Coronary artery (tissue), 2 donors: ENCODE data around the gene PCARE.

Experiments used
- DNase-seq: peaks from one replicate; pipeline ENCODE4 v3.0.0-alpha.2; 2017; ENCODE audit warnings: low spot score
- H3K27ac ChIP-seq, 2 donors: fragments of 200-600 bp; sonication (generic); one replicate each; pipeline ENCODE4 v1.5.1; 2016 to 2019
- H3K4me3 ChIP-seq: fragments of 200-600 bp; sonication (generic); 2 replicates; pipeline ENCODE4 v1.5.1; 2016; ENCODE audit warnings: mild to moderate bottlenecking, moderate library complexity
- TF ChIP-seq, protein P1 (sequence below): fragments of 200-600 bp; sonication (generic); IDR thresholded peaks from one replicate; pipeline ENCODE4 v1.5.1; 2019; ENCODE audit warnings: antibody characterized with exemption

Gene PCARE

DNA sequence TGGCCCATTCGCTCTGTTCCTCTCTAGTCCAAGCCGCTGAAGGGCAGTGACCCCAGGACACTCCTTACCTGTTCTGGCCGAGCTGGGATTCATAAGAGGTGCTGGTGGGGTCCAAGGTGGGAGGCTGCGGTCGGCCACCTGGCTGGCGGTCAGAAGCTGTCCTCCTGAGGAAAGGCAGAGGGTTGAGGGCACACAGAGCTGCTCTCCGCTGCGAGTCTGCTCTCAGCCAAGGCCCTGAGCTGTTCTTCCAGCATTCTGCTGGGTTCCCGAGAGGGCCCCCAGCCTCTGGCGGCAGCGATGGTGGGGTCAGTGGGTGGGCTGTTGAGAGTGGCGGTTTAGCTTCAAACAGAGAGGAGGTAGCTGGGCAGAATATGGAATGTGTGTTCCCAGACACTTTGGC is 3.8 kb downstream of the PCARE start:
- TF ChIP-seq, protein P1, sequence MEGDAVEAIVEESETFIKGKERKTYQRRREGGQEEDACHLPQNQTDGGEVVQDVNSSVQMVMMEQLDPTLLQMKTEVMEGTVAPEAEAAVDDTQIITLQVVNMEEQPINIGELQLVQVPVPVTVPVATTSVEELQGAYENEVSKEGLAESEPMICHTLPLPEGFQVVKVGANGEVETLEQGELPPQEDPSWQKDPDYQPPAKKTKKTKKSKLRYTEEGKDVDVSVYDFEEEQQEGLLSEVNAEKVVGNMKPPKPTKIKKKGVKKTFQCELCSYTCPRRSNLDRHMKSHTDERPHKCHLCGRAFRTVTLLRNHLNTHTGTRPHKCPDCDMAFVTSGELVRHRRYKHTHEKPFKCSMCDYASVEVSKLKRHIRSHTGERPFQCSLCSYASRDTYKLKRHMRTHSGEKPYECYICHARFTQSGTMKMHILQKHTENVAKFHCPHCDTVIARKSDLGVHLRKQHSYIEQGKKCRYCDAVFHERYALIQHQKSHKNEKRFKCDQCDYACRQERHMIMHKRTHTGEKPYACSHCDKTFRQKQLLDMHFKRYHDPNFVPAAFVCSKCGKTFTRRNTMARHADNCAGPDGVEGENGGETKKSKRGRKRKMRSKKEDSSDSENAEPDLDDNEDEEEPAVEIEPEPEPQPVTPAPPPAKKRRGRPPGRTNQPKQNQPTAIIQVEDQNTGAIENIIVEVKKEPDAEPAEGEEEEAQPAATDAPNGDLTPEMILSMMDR = no peak
- H3K4me3 ChIP-seq = no peak overlapping the region
- DNase-seq = no peak

DNA sequence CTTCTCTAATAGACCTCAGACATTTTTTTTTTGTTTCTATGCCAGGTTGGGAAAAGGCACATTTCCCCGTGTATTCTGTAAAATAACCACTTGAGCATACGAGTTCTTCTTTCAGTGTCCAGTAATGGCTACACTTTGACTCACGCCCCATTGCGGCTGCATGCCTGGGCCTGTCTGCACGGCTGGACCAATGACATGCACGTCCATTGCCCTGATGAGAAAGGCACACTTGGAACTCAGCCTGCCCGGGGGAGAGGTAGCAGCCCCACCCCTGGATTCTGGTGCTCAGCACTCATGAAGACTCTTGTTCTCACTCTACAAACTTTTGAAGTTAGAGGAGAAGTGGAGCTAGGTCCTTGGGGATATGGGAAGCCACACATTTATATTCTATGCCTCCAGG is 5.8 kb downstream of the PCARE start:
- no peak overlapping the region for H3K27ac ChIP-seq
- DNase-seq = no peak
- TF ChIP-seq, protein P1 = no peak
- H3K4me3 ChIP-seq = no peak overlapping the region

More for the DNA sequence above, 3.8 kb downstream of the PCARE start:
- H3K27ac ChIP-seq = no peak overlapping the region

DNA sequence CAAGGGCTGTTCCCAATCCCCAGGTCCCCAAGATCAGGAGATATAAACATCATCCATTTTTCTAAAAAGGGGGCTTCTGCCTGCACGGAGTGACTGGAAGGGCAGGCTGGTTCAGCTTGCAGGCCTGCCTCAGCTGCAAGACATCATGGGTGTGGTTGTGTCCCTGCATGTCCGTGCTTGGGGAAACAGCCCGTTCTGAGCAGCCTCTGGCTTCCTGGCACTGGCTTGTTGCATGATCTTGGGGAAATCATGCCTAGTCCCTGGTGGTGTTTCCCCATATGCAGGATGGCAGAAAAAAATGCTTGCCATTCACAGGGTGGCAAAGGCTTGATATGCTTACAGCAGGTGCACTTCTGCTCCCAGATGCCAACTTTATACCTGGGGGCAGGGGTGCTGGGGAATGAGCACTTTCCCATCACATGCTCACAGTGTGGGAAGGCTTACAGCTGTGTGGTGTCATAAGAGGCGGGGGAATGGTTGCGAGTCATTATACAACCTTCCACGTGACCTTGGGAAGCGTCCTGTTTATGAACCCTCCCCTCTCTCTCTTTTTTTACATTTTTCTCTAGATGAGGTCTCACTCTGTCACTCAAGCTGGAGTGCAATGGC is 7.2 kb downstream of the PCARE start:
- no peak overlapping the region for H3K4me3 ChIP-seq
- H3K27ac ChIP-seq = no peak overlapping the region
- TF ChIP-seq, protein P1 = no peak

DNA sequence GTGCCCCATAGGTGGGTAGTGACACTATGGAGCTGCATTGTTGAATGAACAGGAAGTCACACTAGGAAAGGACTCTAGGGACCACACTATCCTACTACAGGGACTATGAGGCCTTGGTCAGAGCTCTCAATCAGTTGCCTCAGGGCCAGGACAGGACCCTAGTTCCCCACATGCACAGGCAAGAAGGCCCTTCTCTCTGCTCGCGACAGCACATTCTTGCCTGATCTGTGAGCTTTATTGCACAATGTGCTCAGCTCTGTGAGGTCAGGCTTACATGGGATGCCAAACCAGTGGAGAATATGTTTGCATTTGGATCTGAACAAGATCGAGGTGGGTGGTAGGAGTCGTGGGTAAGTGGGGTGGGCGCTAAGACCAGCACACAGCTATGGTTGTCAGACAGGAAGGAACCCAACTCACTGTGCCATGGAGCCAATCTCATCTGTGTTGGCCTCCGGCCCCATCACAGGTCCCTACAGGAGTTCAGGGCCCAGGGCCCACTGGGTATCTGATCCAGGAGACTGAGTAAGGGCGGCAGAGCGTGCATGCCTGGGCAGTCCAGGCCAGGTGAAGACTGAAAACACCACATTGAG is 8.0 kb downstream of the PCARE start:
- TF ChIP-seq, protein P1 = no peak
- Histone ChIP-seq H3K4me3 (no peak overlapping the region), H3K27ac (peak overlapping the region in 1 of 2 donors; percentile 61)
- no peak for DNase-seq

More for the DNA sequence above, 7.2 kb downstream of the PCARE start:
- no peak for DNase-seq

DNA sequence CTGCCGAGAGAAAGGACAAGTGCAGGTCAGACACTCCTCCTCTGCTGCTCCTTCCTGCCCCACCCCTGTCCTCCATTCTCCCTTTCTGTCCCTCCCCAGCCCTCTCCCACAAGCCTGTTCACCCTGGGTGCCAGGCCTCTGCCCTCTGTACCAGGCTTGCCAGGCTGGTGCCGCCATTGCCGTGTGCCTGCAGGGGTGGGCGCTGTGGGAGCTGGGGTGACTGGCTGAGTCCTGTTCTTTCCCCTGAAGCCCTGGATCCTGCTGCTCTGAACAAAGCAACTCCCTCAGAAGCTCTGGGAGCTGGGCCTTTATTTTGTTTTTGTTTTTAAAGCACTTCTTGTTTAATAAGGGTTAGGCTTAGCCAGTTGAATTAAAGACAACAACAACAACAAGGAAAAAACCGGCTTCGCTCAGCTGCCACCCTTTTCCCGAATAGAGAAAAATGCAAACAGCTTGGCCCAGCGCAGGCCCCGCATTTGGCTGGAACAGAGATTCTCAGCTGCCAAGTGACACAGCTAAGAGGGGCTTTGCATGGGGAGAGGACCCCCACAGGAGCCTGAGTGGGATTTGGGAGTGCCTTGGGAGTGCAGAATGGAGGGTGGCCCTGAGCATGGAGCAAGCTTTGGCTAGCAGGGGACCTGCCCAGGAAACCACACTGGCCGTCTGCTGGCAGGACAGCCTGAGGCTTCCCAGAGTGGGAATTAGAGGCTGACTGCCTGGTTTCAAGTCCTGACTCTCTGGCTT is 9.1 kb downstream of the PCARE start:
- TF ChIP-seq, protein P1 = no peak
- Histone ChIP-seq H3K4me3 (no peak overlapping the region), H3K27ac (peak overlapping the region in 1 of 2 donors; percentile 78)
- DNase-seq = no peak

DNA sequence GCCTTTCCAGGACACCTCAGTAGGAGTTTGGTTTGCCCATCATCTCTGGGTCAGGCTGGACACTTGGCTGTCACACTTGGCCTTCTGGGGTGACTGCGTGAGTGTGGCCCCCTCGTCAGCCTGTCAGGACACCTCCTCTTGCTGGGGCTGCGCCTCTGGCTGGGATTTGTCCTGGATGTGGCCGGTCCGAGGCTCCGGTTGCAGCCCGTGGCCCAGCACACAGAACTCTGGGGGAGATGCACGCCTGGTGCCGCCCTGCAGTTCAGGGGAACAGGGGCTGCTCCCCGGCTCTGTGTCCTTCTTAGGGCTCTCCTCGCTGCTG is 9.6 kb downstream of the PCARE start:
- Histone ChIP-seq H3K4me3 (peak overlapping the region; percentile 16), H3K27ac (peak overlapping the region in 1 of 2 donors; percentile 78)
- DNase-seq = no peak
- TF ChIP-seq, protein P1 = no peak

DNA sequence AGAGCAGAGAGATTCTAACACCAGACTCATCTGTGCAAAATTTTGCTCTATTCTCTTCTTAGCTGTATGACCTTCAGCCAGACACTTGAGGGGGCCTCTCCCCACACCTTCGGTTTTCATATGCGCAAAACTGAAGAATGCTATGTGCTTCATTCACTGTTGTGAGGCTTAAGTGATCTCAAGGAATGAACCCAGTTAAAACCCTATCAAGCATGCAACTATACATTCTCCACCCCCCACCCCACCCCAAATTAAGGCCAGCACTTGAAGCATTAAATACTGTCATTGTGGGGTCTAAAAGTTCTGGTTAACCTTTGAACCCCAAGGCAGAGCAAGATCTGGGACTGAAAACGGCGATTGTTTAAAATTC is 10.0 kb downstream of the PCARE start:
- H3K27ac ChIP-seq = peak overlapping the region in 1 of 2 donors; percentile 78
- peak overlapping the region; percentile 16 for H3K4me3 ChIP-seq
- TF ChIP-seq, protein P1 = no peak
- DNase-seq = no peak
